Measurements from ENCODE around the gene CR1L. TPM values are rescaled to one million over a fixed set of nuclear protein-coding genes. Genes with fewer than 3 reads are reported as not detected.

Gene CR1L
- total and polyA plus RNA-seq, 2 of the 8 experiments (the other 6 are each of a cell fraction or from before 2014, with no cell fraction given), result 0.39 TPM; not detected in 1

- TF ChIP-seq CHD7 (IDR thresholded peaks at IDR 0.05; ENCODE audit: insufficient replicate concordance, low read length) (no peak), EP300 (IDR thresholded peaks at IDR 0.05; ENCODE audit: borderline replicate concordance in 1 of 2, low read depth in 2 of 2, low read length in 2 of 2) (no peak), TCF12 (IDR thresholded peaks at IDR 0.05; ENCODE audit: low read depth, low read length) (no peak), EZH2 (IDR thresholded peaks at IDR 0.05; ENCODE audit: low read depth, low read length, severe bottlenecking) (no peak), POLR2A (IDR thresholded peaks at IDR 0.05; ENCODE audit: control extremely low read depth in 1 of 2, low read depth in 2 of 2, low read length in 2 of 2) (no peak), FOSL1 (IDR thresholded peaks at IDR 0.05; ENCODE audit: insufficient read depth, low read depth, low read length) (no peak), CHD1 (IDR thresholded peaks at IDR 0.05; ENCODE audit: low read depth, low read length) (no peak), MAFK (IDR thresholded peaks at IDR 0.05; ENCODE audit: low read depth, low read length) (no peak), USF2 (IDR thresholded peaks at IDR 0.05; ENCODE audit: low read length) (no peak), CREB1 (IDR thresholded peaks at IDR 0.05) (no peak), SAP30 (IDR thresholded peaks at IDR 0.05; ENCODE audit: insufficient read depth, insufficient replicate concordance, low read length) (no peak)
Measured at GRCh38 chr1:207702317-207702716, 57.4 kb downstream of the CR1L start (continued).
